Kidney (tissue), 14 donors: ENCODE results near the gene EVX2. TPM values are rescaled to one million over a fixed set of nuclear protein-coding genes. Genes with fewer than 3 reads are reported as not detected.
A peak's percentile ranks its signal among the peaks of the same experiment; 100 is the strongest.

Source experiments
- DNase-seq, 5 donors: peaks; one replicate each; pipeline ENCODE4 v3.0.0-alpha.2; 2013 to 2020
- FAIRE-seq: peaks from 2 replicates; lab custom pipeline; 2012; peaks lifted over from hg19 to GRCh38; lab: Jason Lieb, UNC
- H3K27ac ChIP-seq, 2 donors: one replicate each; pipeline ENCODE4 v1.7.0; 2013; ENCODE audit warnings: low read depth in 2 of 2, low read length in 2 of 2, inconsistent platforms in 1 of 2
- H3K27me3 ChIP-seq: one replicate; pipeline ENCODE4 v1.7.1; 2013; ENCODE audit warnings: low read length, inconsistent platforms; ENCODE audit not compliant: control insufficient read depth, insufficient read depth
- H3K36me3 ChIP-seq, 3 donors: one replicate each; pipeline versions ENCODE4 v1.7.0 to v1.7.1; 2013; ENCODE audit warnings: low read length in 3 of 3, control low read depth in 1 of 3, inconsistent platforms in 1 of 3; ENCODE audit not compliant: insufficient read depth in 3 of 3, control insufficient read depth in 2 of 3
- H3K4me1 ChIP-seq, 3 donors: one replicate each; pipeline versions ENCODE4 v1.7.0 to v1.7.1; 2013; ENCODE audit warnings: low read length in 3 of 3, inconsistent platforms in 1 of 3, low read depth in 1 of 3; ENCODE audit not compliant: control insufficient read depth in 2 of 3, insufficient read depth in 2 of 3
- H3K4me3 ChIP-seq, 3 donors: one replicate each; pipeline versions ENCODE4 v1.7.0 to v1.8.1; 2013; ENCODE audit warnings: low read length in 3 of 3, control low read depth in 1 of 3, inconsistent platforms in 1 of 3
- H3K9ac ChIP-seq, 3 donors: one replicate each; pipeline versions ENCODE4 v1.7.0 to v1.7.1; 2013; ENCODE audit warnings: low read length in 3 of 3, control low read depth in 1 of 3, inconsistent platforms in 1 of 3
- H3K9me3 ChIP-seq, 3 donors: one replicate each; pipeline versions ENCODE4 v1.7.0 to v1.7.1; 2013; ENCODE audit warnings: low read length in 3 of 3, control low read depth in 1 of 3, inconsistent platforms in 1 of 3; ENCODE audit not compliant: control insufficient read depth in 2 of 3, insufficient read depth in 1 of 3
- CTCF ChIP-seq: IDR thresholded peaks from 3 replicates; pipeline ENCODE4 v1.5.1; 2012; ENCODE audit warnings: mild to moderate bottlenecking, moderate library complexity, borderline replicate concordance; ENCODE audit not compliant: insufficient read depth; ENCODE audit errors: extremely low read depth
- intact Hi-C: fragments of 100-400 bp; cut with DNase I; formaldehyde crosslinking; loops from one replicate; pipeline ENCODE4 v1.11.1; 2022
- polyA plus RNA-seq: library from polyadenylated mRNA; stranded (reverse); fragments of 350-450 nt; fragmentation: Illumina TruSeq; extraction: RNeasy Lipid Tissue Mini Kit (QIAGEN cat#74804); gene quantifications from one replicate; pipeline ENCODE4 v1.2.3, GENCODE V29; 2014; ENCODE audit warnings: low read depth, low replicate concordance; ENCODE audit not compliant: insufficient read depth
- total RNA-seq: library from RNA; stranded (reverse); fragmentation: NEBNext Ultra II Directional; extraction: Animal tissue kit (Norgen Biotek cat#: 25700); gene quantifications from one replicate; pipeline ENCODE4 v1.2.1, GENCODE V29; 2021
- donor health status: control.
- donor health status: control.
- donor health status: control.
- donor health status: control.
- donor health status: control.
- donor health status: DM: yes; HTN: yes; CAD: no.
- donor health status: Normal renal cell carcinoma (clear cell type).

EVX2 gene
- total and polyA plus RNA-seq, 2 donors from 2014 or later: not detected

- H3K27me3 ChIP-seq: peaks cover 88% of the 10 kb centered on the region
- H3K9me3 ChIP-seq: no peaks in the 10 kb centered on the region
- no peak overlapping the region for H3K4me3 ChIP-seq
- no peak overlapping the region for H3K27ac ChIP-seq
- H3K4me1 ChIP-seq: peaks cover 0 to 9% (median 5%) of the 10 kb centered on the region in 3 donors
- DNase-seq (peak in 4 of 5 donors; percentile 63 to 73 (median 70)), FAIRE-seq (no peak)
- no peak for TF ChIP-seq CTCF
- no peak overlapping the region for H3K9ac ChIP-seq
- intact Hi-C loops: loop anchor here (5.0 to 10.0 kb wide), 2 partner anchors 409 to 726 kb away; no protein-coding TSS in a partner anchor
- H3K36me3 ChIP-seq: no peaks in the 10 kb centered on the region
Observed at GRCh38 chr2:176093145-176093897, 9.6 kb upstream of the EVX2 start.

GRCh38 chr2:176092270-176093144 lies 8.7 kb upstream of the EVX2 start, which contains the start of gene HOXD13:
Gene HOXD13 (plus strand): TSS chr2:176092721. CDS start chr2:176092891, 170 bp downstream.
- H3K9me3 ChIP-seq: no peaks in the 10 kb centered on the region
- no peak within 1 kb of the TSS for H3K4me3 ChIP-seq
- H3K27me3 ChIP-seq: peaks cover 90% of the 10 kb centered on the region
- H3K36me3 ChIP-seq: no peaks in the 10 kb centered on the region
- peaks cover 0 to 14% (median 5%) of the 10 kb centered on the region in 3 donors for H3K4me1 ChIP-seq
- intact Hi-C loops: loop anchor here (5.0 to 10.0 kb wide), 2 partner anchors 408 to 725 kb away; no protein-coding TSS in a partner anchor
- no peak for TF ChIP-seq CTCF
- H3K9ac ChIP-seq: no peak within 1 kb of the TSS
- H3K27ac ChIP-seq: no peak within 1 kb of the TSS
- DNase-seq: peak; percentile 68 to 85 (median 76)
- no peak for FAIRE-seq

- Histone ChIP-seq H3K4me3 (no peak overlapping the region), H3K36me3 (no peaks in the 10 kb centered on the region), H3K27ac (no peak overlapping the region), H3K4me1 (peaks cover 0 to 7% (median 2%) of the 10 kb centered on the region in 3 donors), H3K27me3 (peaks cover 90% of the 10 kb centered on the region), H3K9ac (no peak overlapping the region), H3K9me3 (no peaks in the 10 kb centered on the region)
- DNase-seq (peak in 2 of 5 donors; percentile 29 to 48), FAIRE-seq (no peak)
- intact Hi-C loops: loop anchor here (5.0 to 10.0 kb wide), 2 partner anchors 407 to 724 kb away; no protein-coding TSS in a partner anchor
- no peak for TF ChIP-seq CTCF
Observed at GRCh38 chr2:176091329-176092258, 7.8 kb upstream of the EVX2 start.
